Measurements from ENCODE around the gene SLC25A39. TPM values are rescaled to one million over a fixed set of nuclear protein-coding genes. Genes with fewer than 3 reads are reported as not detected.
A peak's percentile ranks its signal among the peaks of the same experiment; 100 is the strongest.

The SLC25A39 gene
- total RNA-seq, 2 donors from 2014 or later, result 72.6 to 154 TPM

GRCh38 chr17:44309472-44309871 is 15.2 kb downstream of the SLC25A39 start:
- DNase-seq (no peak), ATAC-seq (no peak)
- Histone ChIP-seq H3K4me3 (no peak overlapping the region), H3K9me3 (no peaks in the 10 kb centered on the region), H3K36me3 (replicated peaks in 1 of 2; ENCODE audit: insufficient read depth in 1 of 2, low read depth in 2 of 2) (no peaks in the 10 kb centered on the region), H3K4me1 (peaks cover 19% of the 10 kb centered on the region), H3K27ac (no peak overlapping the region), H3K27me3 (no peaks in the 10 kb centered on the region)
- 79 to 83% methylated on average over 1 to 5 of the region's 5 CpGs for WGBS, 2 donors
- intact Hi-C loops (cut with DNase I), result no loop called here
- no peak for TF ChIP-seq POLR2A (IDR thresholded peaks at IDR 0.05)
- no peak for TF ChIP-seq CTCF (IDR thresholded peaks at IDR 0.05)

GRCh38 chr17:44308865-44309264 is 15.8 kb downstream of the SLC25A39 start:
- Histone ChIP-seq H3K9me3 (no peaks in the 10 kb centered on the region), H3K27me3 (no peaks in the 10 kb centered on the region), H3K36me3 (replicated peaks in 1 of 2; ENCODE audit: insufficient read depth in 1 of 2, low read depth in 2 of 2) (no peaks in the 10 kb centered on the region), H3K4me1 (peaks cover 19% of the 10 kb centered on the region), H3K27ac (peak overlapping the region in 2 of 4 donors; percentile 44 to 52), H3K4me3 (no peak overlapping the region)
- TF ChIP-seq CTCF (IDR thresholded peaks at IDR 0.05), result no peak
- TF ChIP-seq POLR2A (IDR thresholded peaks at IDR 0.05), result no peak
- intact Hi-C loops (cut with DNase I), result no loop called here
- ATAC-seq (no peak), DNase-seq (no peak)
- 8 to 18% methylated on average over 4 to 13 of the region's 15 CpGs for WGBS, 2 donors

GRCh38 chr17:44308320-44308818 is 16.3 kb downstream of the SLC25A39 start, which contains the start of gene RUNDC3A:
Gene RUNDC3A, plus strand, starts transcription at chr17:44308601. Its CDS starts 232 bp downstream, at chr17:44308833.
- WGBS, 2 donors, result 0 to 3% methylated on average over 10 to 33 of the region's 39 CpGs
- DNase-seq (peak; percentile 85 to 89 (median 86)), ATAC-seq (peak; percentile 92)
- TF ChIP-seq POLR2A (IDR thresholded peaks at IDR 0.05) (peak in 1 of 3 donors; percentile 30), CTCF (IDR thresholded peaks at IDR 0.05) (no peak)
- H3K4me3 ChIP-seq, result no peak within 1 kb of the TSS
- H3K4me1 ChIP-seq, result peaks cover 19% of the 10 kb centered on the region
- H3K9me3 ChIP-seq, result no peaks in the 10 kb centered on the region
- H3K27ac ChIP-seq, result peak within 1 kb of the TSS in 3 of 4 donors; percentile 24 to 52 (median 44)
- intact Hi-C loops (cut with DNase I), result no loop called here
- no peaks in the 10 kb centered on the region for H3K36me3 ChIP-seq (replicated peaks in 1 of 2; ENCODE audit: insufficient read depth in 1 of 2, low read depth in 2 of 2)
- H3K27me3 ChIP-seq, result no peaks in the 10 kb centered on the region

DNA sequence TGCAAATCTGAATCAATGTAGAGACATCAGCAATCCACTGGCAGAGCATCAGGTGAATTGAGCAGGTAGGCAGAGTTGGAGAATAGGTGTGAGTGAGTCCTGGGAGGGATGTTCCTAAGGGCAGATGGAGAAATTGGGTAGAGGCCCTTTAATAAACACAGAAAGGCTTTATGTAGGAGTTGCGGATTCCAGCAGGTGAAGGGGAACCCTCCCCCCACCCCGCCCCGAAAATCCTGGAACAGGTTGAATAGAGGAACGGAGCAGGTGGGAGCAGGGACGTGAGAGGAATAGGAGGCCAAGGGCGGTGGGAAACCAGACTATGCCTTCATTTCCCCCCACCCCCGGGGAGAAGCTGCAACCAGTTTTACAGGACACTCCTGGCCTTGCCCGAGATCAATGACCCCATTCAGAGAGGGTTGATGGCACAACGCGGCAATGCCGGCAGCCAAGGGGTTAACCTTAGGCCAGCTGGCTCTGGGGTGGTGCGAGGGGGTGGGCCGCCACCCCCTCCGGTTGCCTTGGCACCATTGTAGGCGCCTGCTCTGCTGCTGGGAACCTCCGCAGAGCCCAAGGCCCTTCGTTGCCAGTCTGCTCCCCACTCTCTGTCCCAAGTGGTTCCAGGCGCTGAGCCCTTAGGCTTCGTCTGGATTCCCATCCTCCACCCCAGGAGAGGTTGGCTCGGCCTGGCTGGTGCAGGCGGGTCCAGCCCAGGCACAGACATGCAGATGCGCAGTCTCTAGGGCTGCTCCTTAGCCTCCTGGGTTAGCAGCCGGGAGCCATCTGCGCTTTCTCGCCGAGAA is 17.0 kb downstream of the SLC25A39 start:
- H3K27ac ChIP-seq, result peak overlapping the region in 3 of 4 donors; percentile 24 to 52 (median 34)
- no peak overlapping the region for H3K4me3 ChIP-seq
- WGBS, 2 donors, result 2 to 11% methylated on average over 5 to 26 of the region's 26 CpGs
- intact Hi-C loops (cut with DNase I), result no loop called here
- no peaks in the 10 kb centered on the region for H3K9me3 ChIP-seq
- H3K27me3 ChIP-seq, result no peaks in the 10 kb centered on the region
- DNase-seq (peak; percentile 44 to 64 (median 60)), ATAC-seq (peak; percentile 51)
- TF ChIP-seq POLR2A (IDR thresholded peaks at IDR 0.05) (peak in 1 of 3 donors; percentile 18), CTCF (IDR thresholded peaks at IDR 0.05) (no peak)
- H3K4me1 ChIP-seq, result peaks cover 19% of the 10 kb centered on the region
- H3K36me3 ChIP-seq (replicated peaks in 1 of 2; ENCODE audit: insufficient read depth in 1 of 2, low read depth in 2 of 2), result no peaks in the 10 kb centered on the region

Data from body of pancreas (tissue), 4 donors.